T1000 (cell line): ENCODE data around the gene MDC1.
"Not testable (repeated sequence)": the region's sequence is repeated elsewhere in the genome, so short reads cannot be mapped to it uniquely, and the experiment has no call there.

Source experiments
- DNase-seq: peaks from one replicate; lab custom pipeline; 2025; ENCODE audit warnings: mixed read lengths; lab: John Stamatoyannopoulos, UW

The MDC1 gene

GRCh38 chr6:30725713-30726505 is 8.8 kb upstream of the MDC1 start:
- no peak for DNase-seq

- no peak for DNase-seq
These were observed 8.0 kb upstream of the MDC1 start for GRCh38 chr6:30724906-30725667.

- not testable (repeated sequence) for DNase-seq
These were observed 7.0 kb upstream of the MDC1 start for GRCh38 chr6:30723843-30724741.

- DNase-seq, result not testable (repeated sequence)
These were observed 6.2 kb upstream of the MDC1 start for GRCh38 chr6:30723159-30723842.

GRCh38 chr6:30722280-30723112 is 5.4 kb upstream of the MDC1 start:
- DNase-seq, result peak; percentile 58

- not testable (repeated sequence) for DNase-seq
These were observed 4.9 kb upstream of the MDC1 start for GRCh38 chr6:30722025-30722279.

GRCh38 chr6:30721198-30722024 is 4.3 kb upstream of the MDC1 start:
- peak; percentile 86 for DNase-seq

- DNase-seq, result peak; percentile 22
These were observed 3.7 kb upstream of the MDC1 start for GRCh38 chr6:30720738-30721197.

- DNase-seq, result peak; percentile 93
These were observed 3.0 kb upstream of the MDC1 start, which contains the start of gene TUBB for GRCh38 chr6:30719791-30720737. TSS of gene TUBB (plus strand) at chr6:30720352. CDS start at chr6:30720507, 155 bp downstream.

GRCh38 chr6:30719356-30719755 is 2.3 kb upstream of the MDC1 start:
- DNase-seq, result no peak

GRCh38 chr6:30717845-30718720 is 1.0 kb upstream of the MDC1 start:
- not testable (repeated sequence) for DNase-seq

- DNase-seq, result no peak
These were observed 277 bp downstream of the MDC1 start for GRCh38 chr6:30716879-30717128.

GRCh38 chr6:30714263-30714662 is 2.8 kb downstream of the MDC1 start:
- DNase-seq, result no peak

- DNase-seq, result no peak
These were observed 4.6 kb downstream of the MDC1 start for GRCh38 chr6:30712441-30712945.

- no peak for DNase-seq
These were observed 5.2 kb downstream of the MDC1 start for GRCh38 chr6:30711758-30712380.

GRCh38 chr6:30709101-30709868 is 7.8 kb downstream of the MDC1 start:
- DNase-seq, result no peak
